GDM1 (cell line): ENCODE results near the gene FRMD5.
A peak's percentile ranks its signal among the peaks of the same experiment; 100 is the strongest.
"Not testable (repeated sequence)": the region's sequence is repeated elsewhere in the genome, so short reads cannot be mapped to it uniquely, and the experiment has no call there.

Experiments
- DNase-seq: peaks from one replicate; lab custom pipeline; 2025; lab: John Stamatoyannopoulos, UW

The FRMD5 gene

GRCh38 chr15:44032820-44033219, 162.3 kb downstream of the FRMD5 start:
- DNase-seq = not testable (repeated sequence)

GRCh38 chr15:44029940-44030568, 165.0 kb downstream of the FRMD5 start:
- DNase-seq = no peak

- no peak for DNase-seq
Measured at GRCh38 chr15:44029003-44029402, 166.1 kb downstream of the FRMD5 start.

- no peak for DNase-seq
Measured at GRCh38 chr15:44028349-44028748, 166.7 kb downstream of the FRMD5 start.

- no peak for DNase-seq
Measured at GRCh38 chr15:44024155-44024554, 170.9 kb downstream of the FRMD5 start.

GRCh38 chr15:44023176-44023575, 171.9 kb downstream of the FRMD5 start:
- no peak for DNase-seq

- no peak for DNase-seq
Measured at GRCh38 chr15:44018151-44018550, 176.9 kb downstream of the FRMD5 start.

- no peak for DNase-seq
Measured at GRCh38 chr15:44015545-44016305, 179.3 kb downstream of the FRMD5 start.

- DNase-seq = no peak
Measured at GRCh38 chr15:44011238-44011854, 183.7 kb downstream of the FRMD5 start.

- no peak for DNase-seq
Measured at GRCh38 chr15:44010089-44010488, 185.0 kb downstream of the FRMD5 start.

GRCh38 chr15:44009038-44009437, 186.0 kb downstream of the FRMD5 start:
- no peak for DNase-seq

- not testable (repeated sequence) for DNase-seq
Measured at GRCh38 chr15:44000248-44000647, 194.8 kb downstream of the FRMD5 start.

- DNase-seq = no peak
Measured at GRCh38 chr15:43998607-43999006, 196.5 kb downstream of the FRMD5 start.

GRCh38 chr15:43991206-43991605, 203.9 kb downstream of the FRMD5 start:
- DNase-seq = no peak

- DNase-seq = no peak
Measured at GRCh38 chr15:43989938-43990337, 205.1 kb downstream of the FRMD5 start.

GRCh38 chr15:43988900-43989299, 206.2 kb downstream of the FRMD5 start:
- DNase-seq = no peak

- no peak for DNase-seq
Measured at GRCh38 chr15:43987924-43988323, 207.1 kb downstream of the FRMD5 start.

- no peak for DNase-seq
Measured at GRCh38 chr15:43985976-43986680, 208.9 kb downstream of the FRMD5 start.

GRCh38 chr15:43981576-43981975, 213.5 kb downstream of the FRMD5 start:
- no peak for DNase-seq

- peak; percentile 6 for DNase-seq
Measured at GRCh38 chr15:43977072-43977884, 217.8 kb downstream of the FRMD5 start.

GRCh38 chr15:43975770-43976169, 219.3 kb downstream of the FRMD5 start:
- no peak for DNase-seq

- DNase-seq = no peak
Measured at GRCh38 chr15:43975326-43975725, 219.7 kb downstream of the FRMD5 start.
